WTC11 (cell line): ENCODE data around the gene ARHGEF9. TPM values are rescaled to one million over a fixed set of nuclear protein-coding genes. Genes with fewer than 3 reads are reported as not detected.

Experiments used
- ATAC-seq: fragments of 200-7000 bp; cut with Tn5 transposase; 2 replicates; pipeline ENCODE4 v1.10.0; 2021; ENCODE audit warnings: mild to moderate bottlenecking, moderate library complexity
- CTCF ChIA-PET: fragments of 300-600 bp; sonication (Branson Sonifier 250); formaldehyde crosslinking; loops from one replicate; lab custom pipeline; 2021; ENCODE audit warnings: antibody characterized with exemption; lab: Charles Lee
- POLR2A ChIA-PET: fragments of 350-600 bp; sonication (Branson Sonifier 250); formaldehyde crosslinking; loops from one replicate; lab custom pipeline; 2021; ENCODE audit warnings: antibody characterized with exemption; lab: Charles Lee
- DNase-seq: peaks from one replicate; pipeline ENCODE4 v3.0.0; 2021; ENCODE audit warnings: low spot score
- H3K27ac Mint-ChIP-seq: 2 replicates; pipeline ENCODE4 v1.8.0; 2021; ENCODE audit warnings: mixed read lengths
- H3K27me3 Mint-ChIP-seq: 2 replicates; pipeline ENCODE4 v1.8.0; 2021; ENCODE audit warnings: low read depth, mild to moderate bottlenecking, moderate library complexity, mixed read lengths
- H3K36me3 Mint-ChIP-seq: 2 replicates; pipeline ENCODE4 v1.8.0; 2021; ENCODE audit warnings: mixed read lengths
- H3K4me1 Mint-ChIP-seq: 2 replicates; pipeline ENCODE4 v1.8.0; 2022; ENCODE audit warnings: mixed read lengths
- H3K4me3 Mint-ChIP-seq: 2 replicates; pipeline ENCODE4 v1.8.0; 2021; ENCODE audit warnings: mild to moderate bottlenecking, moderate library complexity, mixed read lengths
- H3K9me3 Mint-ChIP-seq: 2 replicates; pipeline ENCODE4 v1.8.0; 2021; ENCODE audit warnings: mixed read lengths
- CBFB ChIP-seq: sonication (generic); formaldehyde crosslinking; IDR thresholded peaks from 2 replicates; pipeline ENCODE4 v1.8.1; 2022; ENCODE audit warnings: mild to moderate bottlenecking, low read depth, missing genetic modification reagents
- CREM ChIP-seq: sonication (generic); formaldehyde crosslinking; IDR thresholded peaks from 2 replicates; pipeline ENCODE4 v1.8.1; 2022; ENCODE audit warnings: mild to moderate bottlenecking, missing genetic modification reagents, moderate library complexity
- ESRRA ChIP-seq: sonication (generic); formaldehyde crosslinking; IDR thresholded peaks from 2 replicates; pipeline ENCODE4 v1.8.1; 2022; ENCODE audit warnings: mild to moderate bottlenecking, missing genetic modification reagents, borderline replicate concordance
- FOXK1 ChIP-seq: sonication (generic); formaldehyde crosslinking; IDR thresholded peaks from 2 replicates; pipeline ENCODE4 v1.8.0; 2022; ENCODE audit warnings: mild to moderate bottlenecking, moderate library complexity, missing genetic modification reagents
- IRF2 ChIP-seq: sonication (generic); formaldehyde crosslinking; IDR thresholded peaks from 2 replicates; pipeline ENCODE4 v1.8.0; 2022; ENCODE audit warnings: low read depth, missing genetic modification reagents, borderline replicate concordance
- JAZF1 ChIP-seq: fragments of 250-450 bp; sonication (Bioruptor Pico); IDR thresholded peaks from 2 replicates; pipeline ENCODE4 v1.9.0; 2021; ENCODE audit warnings: moderate library complexity, mild to moderate bottlenecking, inconsistent platforms
- JUN ChIP-seq: sonication (generic); formaldehyde crosslinking; IDR thresholded peaks from 2 replicates; pipeline ENCODE4 v1.8.0; 2023; ENCODE audit warnings: mild to moderate bottlenecking, missing genetic modification reagents
- MYBL2 ChIP-seq: sonication (generic); formaldehyde crosslinking; IDR thresholded peaks from 2 replicates; pipeline ENCODE4 v1.8.1; 2023; ENCODE audit warnings: mild to moderate bottlenecking, moderate library complexity, missing genetic modification reagents
- NFATC4 ChIP-seq: fragments of 250-450 bp; sonication (Bioruptor Pico); IDR thresholded peaks from 2 replicates; pipeline ENCODE4 v1.9.0; 2021; ENCODE audit warnings: mild to moderate bottlenecking
- NFYB ChIP-seq: sonication (generic); formaldehyde crosslinking; conservative IDR thresholded peaks from 2 replicates; pipeline ENCODE4 v1.8.0; 2022; ENCODE audit warnings: low read depth, missing genetic modification reagents
- NR1H2 ChIP-seq: sonication (generic); formaldehyde crosslinking; IDR thresholded peaks from 2 replicates; pipeline ENCODE4 v1.9.0; 2021; ENCODE audit warnings: mild to moderate bottlenecking, moderate library complexity, missing genetic modification reagents
- OVOL2 ChIP-seq: fragments of 250-450 bp; sonication (Bioruptor Pico); IDR thresholded peaks from 2 replicates; pipeline ENCODE4 v1.9.0; 2021; ENCODE audit warnings: mild to moderate bottlenecking, borderline replicate concordance
- TCF7 ChIP-seq: sonication (generic); formaldehyde crosslinking; IDR thresholded peaks from 2 replicates; pipeline ENCODE4 v1.8.0; 2022; ENCODE audit warnings: mild to moderate bottlenecking, low read depth, missing genetic modification reagents, moderate library complexity
- ZNF232 ChIP-seq: sonication (generic); formaldehyde crosslinking; IDR thresholded peaks from 2 replicates; pipeline ENCODE4 v1.8.0; 2022; ENCODE audit warnings: mild to moderate bottlenecking, missing genetic modification reagents
- ZNF263 ChIP-seq: sonication (generic); formaldehyde crosslinking; IDR thresholded peaks from 2 replicates; pipeline ENCODE4 v1.8.1; 2022; ENCODE audit warnings: low read depth, mild to moderate bottlenecking, moderate library complexity, missing genetic modification reagents
- ZNF396 ChIP-seq: fragments of 250-450 bp; sonication (Bioruptor Pico); IDR thresholded peaks from 2 replicates; pipeline ENCODE4 v1.8.0; 2021; ENCODE audit warnings: mild to moderate bottlenecking, moderate library complexity, borderline replicate concordance
- total RNA-seq: library from RNA; stranded (reverse); gene quantifications from 3 replicates; pipeline ENCODE4 v1.2.3, GENCODE V29; 2021
- TF ChIP-seq, protein P1 (sequence below): sonication (generic); formaldehyde crosslinking; IDR thresholded peaks from 2 replicates; pipeline ENCODE4 v1.8.1; 2022; ENCODE audit warnings: low read depth, missing genetic modification reagents, borderline replicate concordance
- TF ChIP-seq, protein P2 (sequence below): fragments of 250-450 bp; sonication (Bioruptor Pico); conservative IDR thresholded peaks from 2 replicates; pipeline ENCODE4 v1.9.0; 2021; ENCODE audit warnings: mild to moderate bottlenecking
- TF ChIP-seq, protein P3 (sequence below): sonication (generic); formaldehyde crosslinking; IDR thresholded peaks from 2 replicates; pipeline ENCODE4 v1.8.0; 2023; ENCODE audit warnings: mild to moderate bottlenecking, missing genetic modification reagents
- TF ChIP-seq, protein P4 (sequence below): sonication (generic); formaldehyde crosslinking; IDR thresholded peaks from 2 replicates; pipeline ENCODE4 v1.8.1; 2023; ENCODE audit warnings: mild to moderate bottlenecking, missing genetic modification reagents, moderate library complexity
- TF ChIP-seq, protein P5 (sequence below): sonication (generic); formaldehyde crosslinking; IDR thresholded peaks from 2 replicates; pipeline ENCODE4 v1.8.1; 2023; ENCODE audit warnings: mild to moderate bottlenecking, missing genetic modification reagents
- TF ChIP-seq, protein P6 (sequence below): fragments of 250-450 bp; sonication (Bioruptor Pico); IDR thresholded peaks from 2 replicates; pipeline ENCODE4 v1.9.0; 2021; ENCODE audit warnings: moderate library complexity, mild to moderate bottlenecking, inconsistent platforms, borderline replicate concordance
- TF ChIP-seq, protein P7 (sequence below): sonication (generic); formaldehyde crosslinking; IDR thresholded peaks from 2 replicates; pipeline ENCODE4 v1.8.1; 2023; ENCODE audit warnings: mild to moderate bottlenecking, moderate library complexity, missing genetic modification reagents

The ARHGEF9 gene
- total RNA-seq, 1 experiment from 2014 or later: 32.1 TPM

DNA sequence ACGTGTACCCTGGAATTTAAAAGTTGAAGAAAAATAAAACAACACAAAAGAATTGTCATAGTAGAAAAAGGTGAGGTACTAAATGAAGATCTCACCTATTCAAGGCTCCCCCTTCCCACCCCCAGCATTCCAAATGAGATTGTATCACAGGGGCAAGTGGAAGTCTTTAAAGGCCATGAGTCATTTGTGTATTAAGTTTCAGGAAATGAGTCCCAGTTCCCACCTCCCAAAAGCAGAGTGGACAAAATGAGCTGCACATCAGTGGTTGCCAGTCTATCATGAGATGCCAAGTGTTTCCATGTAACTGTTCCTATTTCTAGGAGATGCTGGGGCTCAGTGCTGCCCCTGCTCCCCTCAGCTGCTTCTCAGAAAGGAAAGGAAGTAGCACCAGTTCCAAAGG, 20.1 kb downstream of the ARHGEF9 start (continued):
- no peak for TF ChIP-seq FOXK1 (CRISPR knock-in tag)

DNA sequence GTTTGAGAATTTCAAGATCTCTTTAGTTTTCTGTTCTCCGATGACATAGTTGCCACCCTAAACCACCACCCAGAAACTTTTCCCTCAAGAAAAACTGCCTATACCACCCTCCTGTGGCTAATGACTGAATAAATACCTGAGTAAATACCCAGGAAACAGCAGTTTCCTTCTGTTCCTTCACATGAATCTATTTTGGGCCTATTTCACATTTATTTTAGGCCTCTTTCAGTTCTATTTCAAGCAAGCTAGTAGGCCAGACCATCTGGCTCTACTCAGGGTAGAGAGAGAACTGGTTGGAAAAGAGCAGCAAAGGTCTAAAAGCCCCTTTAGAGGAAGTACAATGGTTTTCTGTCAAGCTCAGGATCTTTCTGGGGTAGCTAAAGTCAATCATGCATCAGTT, 23.4 kb downstream of the ARHGEF9 start:
- DNase-seq (no peak), ATAC-seq (peak; percentile 46; the same call in 1 of the 2 replicates)
- ChIA-PET CTCF (interaction anchor here (1.6 kb wide), 1 partner anchor 23 kb away, joined by 5 read pairs; the partner anchor contains the start of gene ARHGEF9), POLR2A (no interaction called here)
- no peak overlapping the region for H3K4me3 Mint-ChIP-seq
- no peaks in the 10 kb centered on the region for H3K27me3 Mint-ChIP-seq
- H3K4me1 Mint-ChIP-seq: peaks cover 32% of the 10 kb centered on the region
- no peak overlapping the region; the same call in 1 of the 2 replicates for H3K27ac Mint-ChIP-seq
- no peaks in the 10 kb centered on the region for H3K9me3 Mint-ChIP-seq
- TF ChIP-seq ZNF263 (CRISPR knock-in tag): no peak
- no peak for TF ChIP-seq NFYB (CRISPR knock-in tag)
- no peak for TF ChIP-seq OVOL2 (CRISPR knock-in tag)
- TF ChIP-seq, protein P1, sequence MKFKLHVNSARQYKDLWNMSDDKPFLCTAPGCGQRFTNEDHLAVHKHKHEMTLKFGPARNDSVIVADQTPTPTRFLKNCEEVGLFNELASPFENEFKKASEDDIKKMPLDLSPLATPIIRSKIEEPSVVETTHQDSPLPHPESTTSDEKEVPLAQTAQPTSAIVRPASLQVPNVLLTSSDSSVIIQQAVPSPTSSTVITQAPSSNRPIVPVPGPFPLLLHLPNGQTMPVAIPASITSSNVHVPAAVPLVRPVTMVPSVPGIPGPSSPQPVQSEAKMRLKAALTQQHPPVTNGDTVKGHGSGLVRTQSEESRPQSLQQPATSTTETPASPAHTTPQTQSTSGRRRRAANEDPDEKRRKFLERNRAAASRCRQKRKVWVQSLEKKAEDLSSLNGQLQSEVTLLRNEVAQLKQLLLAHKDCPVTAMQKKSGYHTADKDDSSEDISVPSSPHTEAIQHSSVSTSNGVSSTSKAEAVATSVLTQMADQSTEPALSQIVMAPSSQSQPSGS (CRISPR knock-in tag): no peak
- no peak for TF ChIP-seq IRF2
- TF ChIP-seq, protein P2, sequence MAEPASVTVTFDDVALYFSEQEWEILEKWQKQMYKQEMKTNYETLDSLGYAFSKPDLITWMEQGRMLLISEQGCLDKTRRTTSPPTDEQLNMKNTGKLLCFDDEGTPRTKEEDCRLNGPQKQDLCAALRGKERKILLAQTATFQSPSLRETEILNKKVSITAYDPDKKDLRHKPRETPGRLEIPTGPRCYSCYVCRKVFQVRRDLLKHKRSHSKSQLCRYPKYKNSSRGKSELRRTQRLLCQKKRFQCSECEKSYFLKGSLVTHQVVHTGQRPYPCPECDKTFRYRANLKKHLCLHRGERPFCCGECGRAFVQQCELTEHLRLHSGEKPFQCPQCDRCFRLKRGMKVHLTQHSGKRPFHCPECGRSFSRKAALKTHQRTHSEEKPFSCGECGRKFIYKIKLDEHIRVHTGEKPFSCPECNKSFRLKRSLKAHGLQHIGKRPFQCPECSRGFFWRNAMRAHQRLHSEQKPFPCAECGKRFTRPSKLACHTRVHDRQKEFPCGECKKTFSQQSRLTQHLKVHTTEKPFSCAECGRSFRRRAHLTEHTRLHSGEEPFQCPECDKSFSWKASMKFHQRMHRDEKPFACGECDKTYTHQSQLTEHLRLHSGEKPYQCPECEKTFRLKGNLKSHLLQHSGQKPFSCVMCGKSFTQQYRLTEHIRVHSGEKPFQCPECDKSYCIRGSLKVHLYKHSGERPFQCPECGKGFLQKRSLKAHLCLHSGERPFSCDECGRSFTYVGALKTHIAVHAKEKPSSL: no peak
- no peak for TF ChIP-seq MYBL2 (CRISPR knock-in tag)
- no peaks in the 10 kb centered on the region for H3K36me3 Mint-ChIP-seq

DNA sequence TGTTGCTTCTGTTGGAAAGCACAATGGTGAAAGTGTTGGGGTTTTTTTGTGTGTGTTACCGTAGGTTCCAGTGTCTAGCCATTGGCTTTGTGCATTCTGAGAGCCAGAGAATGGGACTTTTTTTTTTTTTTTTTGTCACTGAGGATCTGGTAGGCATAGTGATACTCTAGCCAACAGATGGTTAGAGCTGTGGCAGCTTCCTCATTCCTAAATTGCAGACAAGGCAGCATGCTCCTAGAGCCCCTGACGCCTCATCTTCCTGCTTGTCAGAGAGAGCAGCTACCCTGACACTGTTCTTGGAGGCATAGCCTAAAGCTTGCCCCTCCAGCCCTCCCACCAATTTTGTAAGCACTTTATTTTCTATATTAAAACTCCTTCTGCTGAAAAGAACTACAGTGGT, 27.0 kb downstream of the ARHGEF9 start:
- ATAC-seq: no peak
- CTCF ChIA-PET: no interaction called here
- Mint-ChIP-seq H3K27me3 (no peaks in the 10 kb centered on the region), H3K4me1 (peaks cover 35% of the 10 kb centered on the region), H3K4me3 (no peak overlapping the region), H3K36me3 (no peaks in the 10 kb centered on the region), H3K27ac (no peak overlapping the region), H3K9me3 (no peaks in the 10 kb centered on the region)
- DNase-seq: no peak
- POLR2A ChIA-PET: no interaction called here
- no peak for TF ChIP-seq NFATC4 (CRISPR knock-in tag)
- TF ChIP-seq, protein P3, sequence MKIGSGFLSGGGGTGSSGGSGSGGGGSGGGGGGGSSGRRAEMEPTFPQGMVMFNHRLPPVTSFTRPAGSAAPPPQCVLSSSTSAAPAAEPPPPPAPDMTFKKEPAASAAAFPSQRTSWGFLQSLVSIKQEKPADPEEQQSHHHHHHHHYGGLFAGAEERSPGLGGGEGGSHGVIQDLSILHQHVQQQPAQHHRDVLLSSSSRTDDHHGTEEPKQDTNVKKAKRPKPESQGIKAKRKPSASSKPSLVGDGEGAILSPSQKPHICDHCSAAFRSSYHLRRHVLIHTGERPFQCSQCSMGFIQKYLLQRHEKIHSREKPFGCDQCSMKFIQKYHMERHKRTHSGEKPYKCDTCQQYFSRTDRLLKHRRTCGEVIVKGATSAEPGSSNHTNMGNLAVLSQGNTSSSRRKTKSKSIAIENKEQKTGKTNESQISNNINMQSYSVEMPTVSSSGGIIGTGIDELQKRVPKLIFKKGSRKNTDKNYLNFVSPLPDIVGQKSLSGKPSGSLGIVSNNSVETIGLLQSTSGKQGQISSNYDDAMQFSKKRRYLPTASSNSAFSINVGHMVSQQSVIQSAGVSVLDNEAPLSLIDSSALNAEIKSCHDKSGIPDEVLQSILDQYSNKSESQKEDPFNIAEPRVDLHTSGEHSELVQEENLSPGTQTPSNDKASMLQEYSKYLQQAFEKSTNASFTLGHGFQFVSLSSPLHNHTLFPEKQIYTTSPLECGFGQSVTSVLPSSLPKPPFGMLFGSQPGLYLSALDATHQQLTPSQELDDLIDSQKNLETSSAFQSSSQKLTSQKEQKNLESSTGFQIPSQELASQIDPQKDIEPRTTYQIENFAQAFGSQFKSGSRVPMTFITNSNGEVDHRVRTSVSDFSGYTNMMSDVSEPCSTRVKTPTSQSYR: no peak
- TF ChIP-seq, protein P4, sequence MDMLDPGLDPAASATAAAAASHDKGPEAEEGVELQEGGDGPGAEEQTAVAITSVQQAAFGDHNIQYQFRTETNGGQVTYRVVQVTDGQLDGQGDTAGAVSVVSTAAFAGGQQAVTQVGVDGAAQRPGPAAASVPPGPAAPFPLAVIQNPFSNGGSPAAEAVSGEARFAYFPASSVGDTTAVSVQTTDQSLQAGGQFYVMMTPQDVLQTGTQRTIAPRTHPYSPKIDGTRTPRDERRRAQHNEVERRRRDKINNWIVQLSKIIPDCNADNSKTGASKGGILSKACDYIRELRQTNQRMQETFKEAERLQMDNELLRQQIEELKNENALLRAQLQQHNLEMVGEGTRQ (CRISPR knock-in tag): no peak
- TF ChIP-seq ESRRA (CRISPR knock-in tag): no peak
- TF ChIP-seq JUN (CRISPR knock-in tag): no peak
- TF ChIP-seq, protein P5, sequence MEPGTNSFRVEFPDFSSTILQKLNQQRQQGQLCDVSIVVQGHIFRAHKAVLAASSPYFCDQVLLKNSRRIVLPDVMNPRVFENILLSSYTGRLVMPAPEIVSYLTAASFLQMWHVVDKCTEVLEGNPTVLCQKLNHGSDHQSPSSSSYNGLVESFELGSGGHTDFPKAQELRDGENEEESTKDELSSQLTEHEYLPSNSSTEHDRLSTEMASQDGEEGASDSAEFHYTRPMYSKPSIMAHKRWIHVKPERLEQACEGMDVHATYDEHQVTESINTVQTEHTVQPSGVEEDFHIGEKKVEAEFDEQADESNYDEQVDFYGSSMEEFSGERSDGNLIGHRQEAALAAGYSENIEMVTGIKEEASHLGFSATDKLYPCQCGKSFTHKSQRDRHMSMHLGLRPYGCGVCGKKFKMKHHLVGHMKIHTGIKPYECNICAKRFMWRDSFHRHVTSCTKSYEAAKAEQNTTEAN: no peak
- no peak for TF ChIP-seq NR1H2 (CRISPR knock-in tag)
- TF ChIP-seq TCF7 (CRISPR knock-in tag): no peak
- TF ChIP-seq ZNF232 (CRISPR knock-in tag): no peak
- no peak for TF ChIP-seq IRF2
- no peak for TF ChIP-seq CBFB (CRISPR knock-in tag)
- TF ChIP-seq CREM (CRISPR knock-in tag): no peak
- TF ChIP-seq, protein P6, sequence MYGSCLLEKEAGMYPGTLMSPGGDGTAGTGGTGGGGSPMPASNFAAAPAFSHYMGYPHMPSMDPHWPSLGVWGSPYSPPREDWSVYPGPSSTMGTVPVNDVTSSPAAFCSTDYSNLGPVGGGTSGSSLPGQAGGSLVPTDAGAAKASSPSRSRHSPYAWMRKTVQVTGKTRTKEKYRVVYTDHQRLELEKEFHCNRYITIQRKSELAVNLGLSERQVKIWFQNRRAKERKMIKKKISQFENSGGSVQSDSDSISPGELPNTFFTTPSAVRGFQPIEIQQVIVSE (CRISPR knock-in tag): no peak
- no peak for TF ChIP-seq JAZF1 (CRISPR knock-in tag)
- TF ChIP-seq ZNF396 (CRISPR knock-in tag): no peak
- TF ChIP-seq, protein P7, sequence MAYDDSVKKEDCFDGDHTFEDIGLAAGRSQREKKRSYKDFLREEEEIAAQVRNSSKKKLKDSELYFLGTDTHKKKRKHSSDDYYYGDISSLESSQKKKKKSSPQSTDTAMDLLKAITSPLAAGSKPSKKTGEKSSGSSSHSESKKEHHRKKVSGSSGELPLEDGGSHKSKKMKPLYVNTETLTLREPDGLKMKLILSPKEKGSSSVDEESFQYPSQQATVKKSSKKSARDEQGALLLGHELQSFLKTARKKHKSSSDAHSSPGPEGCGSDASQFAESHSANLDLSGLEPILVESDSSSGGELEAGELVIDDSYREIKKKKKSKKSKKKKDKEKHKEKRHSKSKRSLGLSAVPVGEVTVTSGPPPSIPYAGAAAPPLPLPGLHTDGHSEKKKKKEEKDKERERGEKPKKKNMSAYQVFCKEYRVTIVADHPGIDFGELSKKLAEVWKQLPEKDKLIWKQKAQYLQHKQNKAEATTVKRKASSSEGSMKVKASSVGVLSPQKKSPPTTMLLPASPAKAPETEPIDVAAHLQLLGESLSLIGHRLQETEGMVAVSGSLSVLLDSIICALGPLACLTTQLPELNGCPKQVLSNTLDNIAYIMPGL (CRISPR knock-in tag): no peak
